Measurements from ENCODE around the gene GRM8.

The GRM8 gene

DNA sequence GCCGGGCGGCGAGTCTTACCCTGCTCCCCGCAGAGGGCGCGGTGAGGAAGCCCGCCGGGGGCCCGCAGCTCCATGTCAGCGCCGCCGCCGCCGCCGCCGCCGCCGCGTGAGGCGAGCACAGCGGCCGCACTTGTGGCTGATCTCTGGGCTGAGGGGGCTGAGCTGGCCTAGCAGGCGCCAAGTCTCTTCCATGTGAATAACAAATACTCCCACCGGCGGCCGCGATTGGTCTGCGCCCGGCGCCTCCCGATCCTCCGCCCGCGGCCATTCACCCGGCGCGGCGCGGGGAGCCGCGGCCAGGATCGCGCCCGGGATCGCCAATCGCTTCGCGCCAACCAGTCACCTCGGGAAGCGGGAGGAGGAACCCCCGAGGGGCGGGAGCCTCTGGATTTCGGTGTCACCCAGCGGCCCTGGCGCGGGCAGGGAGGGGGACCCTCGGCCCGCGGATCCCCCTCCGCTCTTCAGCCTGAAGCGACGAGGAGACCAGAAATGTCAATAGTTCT is at the start of gene GRM8:
Gene GRM8 (minus strand): TSS at position 164 of the 503 bp plus-strand sequence.
- H3K4me1 ChIP-seq (ENCODE audit: control insufficient read depth, insufficient read depth, low read length), result peaks cover 15% of the 10 kb centered on the region
- DNase-seq (ENCODE audit: low read depth), result peak; percentile 59
- H3K9ac ChIP-seq (ENCODE audit: low read length), result peak within 1 kb of the TSS; percentile 58
- H3K4me3 ChIP-seq (ENCODE audit: low read length), result peak within 1 kb of the TSS; percentile 88
- no peaks in the 10 kb centered on the region for H3K36me3 ChIP-seq (ENCODE audit: control insufficient read depth, insufficient read depth, low read length, severe bottlenecking)
- no peaks in the 10 kb centered on the region for H3K9me3 ChIP-seq (ENCODE audit: control insufficient read depth, low read length)
- H3K27me3 ChIP-seq (replicated peaks; ENCODE audit: control insufficient read depth, insufficient read depth, low read length), result peaks cover 69% of the 10 kb centered on the region

DNA sequence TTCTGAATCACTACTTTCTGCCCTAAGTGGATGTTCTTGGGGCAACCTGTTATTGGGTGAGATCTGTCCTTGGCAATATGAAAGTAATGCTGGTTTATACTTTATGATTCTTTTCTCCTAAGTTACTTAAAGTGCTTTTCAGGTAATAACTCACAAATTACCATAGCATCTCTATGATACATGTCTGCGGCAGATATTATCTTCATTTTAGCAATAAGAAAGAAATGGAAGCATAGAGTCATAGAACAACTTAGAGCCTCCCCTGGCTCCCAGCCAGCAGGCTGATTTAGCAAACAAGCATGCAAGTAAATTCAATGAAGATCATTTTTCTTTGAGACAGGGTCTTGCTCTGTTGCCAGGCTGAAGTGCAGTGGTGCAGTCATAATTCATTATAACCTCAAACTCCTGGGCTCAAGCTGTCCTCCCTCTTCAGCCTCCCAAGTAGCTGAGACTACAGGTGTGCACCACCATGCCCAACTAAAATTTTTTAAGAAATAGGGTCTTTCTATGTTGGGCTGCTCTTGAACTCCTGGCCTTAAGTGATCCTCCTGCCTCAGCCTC is 38.1 kb upstream of the GRM8 start:
- Histone ChIP-seq H3K4me1 (ENCODE audit: control insufficient read depth, insufficient read depth, low read length) (no peaks in the 10 kb centered on the region), H3K9ac (ENCODE audit: low read length) (no peak overlapping the region), H3K36me3 (ENCODE audit: control insufficient read depth, insufficient read depth, low read length, severe bottlenecking) (no peaks in the 10 kb centered on the region), H3K4me3 (ENCODE audit: low read length) (no peak overlapping the region), H3K27me3 (replicated peaks; ENCODE audit: control insufficient read depth, insufficient read depth, low read length) (peaks cover 2% of the 10 kb centered on the region), H3K9me3 (ENCODE audit: control insufficient read depth, low read length) (no peaks in the 10 kb centered on the region)
- DNase-seq (ENCODE audit: low read depth), result no peak

DNA sequence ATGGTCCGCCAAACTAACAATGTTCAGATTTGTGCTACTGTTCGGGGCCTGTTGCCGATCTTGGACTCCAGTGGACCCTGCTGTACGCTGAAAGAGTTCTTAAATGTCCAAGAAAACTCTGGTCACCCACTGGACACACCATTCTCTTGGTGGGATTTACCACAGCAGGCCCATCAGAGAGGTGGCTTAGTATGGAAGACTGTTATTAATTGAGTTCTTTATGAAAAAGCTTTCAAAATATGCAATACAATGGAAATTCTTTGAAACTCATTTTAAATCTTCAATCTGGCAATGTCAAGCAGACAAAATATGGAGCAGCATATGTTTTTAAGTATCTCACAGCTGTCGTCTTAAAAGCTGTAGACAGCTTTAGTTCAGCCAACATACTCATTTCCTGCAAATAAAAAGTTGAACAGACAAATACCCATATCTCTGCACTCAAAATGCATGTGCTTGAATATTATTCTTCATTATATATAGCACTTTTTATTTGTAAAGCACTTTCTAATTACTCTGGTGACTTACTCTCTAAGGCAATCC is 37.4 kb upstream of the GRM8 start:
- no peaks in the 10 kb centered on the region for H3K36me3 ChIP-seq (ENCODE audit: control insufficient read depth, insufficient read depth, low read length, severe bottlenecking)
- H3K4me1 ChIP-seq (ENCODE audit: control insufficient read depth, insufficient read depth, low read length), result no peaks in the 10 kb centered on the region
- H3K27me3 ChIP-seq (replicated peaks; ENCODE audit: control insufficient read depth, insufficient read depth, low read length), result peaks cover 2% of the 10 kb centered on the region
- no peaks in the 10 kb centered on the region for H3K9me3 ChIP-seq (ENCODE audit: control insufficient read depth, low read length)
- no peak for DNase-seq (ENCODE audit: low read depth)
- H3K4me3 ChIP-seq (ENCODE audit: low read length), result no peak overlapping the region
- no peak overlapping the region for H3K9ac ChIP-seq (ENCODE audit: low read length)

DNA sequence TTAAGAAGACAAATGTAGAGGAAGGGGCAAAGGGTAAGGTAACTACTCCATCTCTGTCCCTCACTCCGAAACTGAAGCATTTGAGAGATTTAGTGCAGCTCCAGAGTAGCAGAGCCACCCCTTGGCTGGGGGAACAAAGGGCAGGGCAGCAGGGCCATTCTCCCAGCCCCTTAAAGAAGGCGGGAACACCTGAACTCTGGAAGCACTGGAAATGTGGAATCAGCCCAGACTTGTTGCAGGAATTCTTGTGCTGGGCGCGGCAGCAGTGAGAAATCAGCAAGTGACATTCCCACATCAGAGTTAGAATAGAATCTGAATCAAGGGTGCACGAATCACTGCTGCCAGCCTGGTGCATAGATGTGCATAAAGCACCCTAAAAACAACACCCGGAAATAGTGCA is 34.4 kb upstream of the GRM8 start:
- DNase-seq (ENCODE audit: low read depth), result no peak
- H3K36me3 ChIP-seq (ENCODE audit: control insufficient read depth, insufficient read depth, low read length, severe bottlenecking), result no peaks in the 10 kb centered on the region

DNA sequence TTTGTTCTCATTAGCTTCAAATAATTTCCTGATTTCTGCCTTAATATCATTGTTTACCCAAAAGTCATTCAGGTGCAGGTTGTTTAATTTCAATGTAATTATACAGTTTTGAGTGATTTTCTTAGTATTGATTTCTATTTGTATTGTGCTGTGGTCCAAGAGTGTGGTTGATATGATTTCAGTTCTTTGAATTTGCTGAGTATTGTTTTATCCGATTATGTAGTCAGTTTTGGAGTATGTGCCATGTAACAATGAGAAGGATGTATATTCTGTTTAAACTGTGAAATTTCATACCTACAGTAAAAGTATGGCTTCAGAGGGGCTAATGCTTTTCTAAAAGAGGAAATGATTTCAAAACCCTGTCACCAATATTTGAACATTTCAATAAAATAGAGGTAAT is 17.4 kb upstream of the GRM8 start:
- Histone ChIP-seq H3K9ac (ENCODE audit: low read length) (no peak overlapping the region), H3K36me3 (ENCODE audit: control insufficient read depth, insufficient read depth, low read length, severe bottlenecking) (no peaks in the 10 kb centered on the region), H3K9me3 (ENCODE audit: control insufficient read depth, low read length) (no peaks in the 10 kb centered on the region), H3K27me3 (replicated peaks; ENCODE audit: control insufficient read depth, insufficient read depth, low read length) (no peaks in the 10 kb centered on the region), H3K4me3 (ENCODE audit: low read length) (no peak overlapping the region), H3K4me1 (ENCODE audit: control insufficient read depth, insufficient read depth, low read length) (no peaks in the 10 kb centered on the region)
- DNase-seq (ENCODE audit: low read depth), result no peak

More for the DNA sequence above, 34.4 kb upstream of the GRM8 start:
- H3K9me3 ChIP-seq (ENCODE audit: control insufficient read depth, low read length), result no peaks in the 10 kb centered on the region
- no peak overlapping the region for H3K9ac ChIP-seq (ENCODE audit: low read length)
- H3K4me1 ChIP-seq (ENCODE audit: control insufficient read depth, insufficient read depth, low read length), result no peaks in the 10 kb centered on the region
- H3K27me3 ChIP-seq (replicated peaks; ENCODE audit: control insufficient read depth, insufficient read depth, low read length), result peaks cover 2% of the 10 kb centered on the region
- H3K4me3 ChIP-seq (ENCODE audit: low read length), result no peak overlapping the region

DNA sequence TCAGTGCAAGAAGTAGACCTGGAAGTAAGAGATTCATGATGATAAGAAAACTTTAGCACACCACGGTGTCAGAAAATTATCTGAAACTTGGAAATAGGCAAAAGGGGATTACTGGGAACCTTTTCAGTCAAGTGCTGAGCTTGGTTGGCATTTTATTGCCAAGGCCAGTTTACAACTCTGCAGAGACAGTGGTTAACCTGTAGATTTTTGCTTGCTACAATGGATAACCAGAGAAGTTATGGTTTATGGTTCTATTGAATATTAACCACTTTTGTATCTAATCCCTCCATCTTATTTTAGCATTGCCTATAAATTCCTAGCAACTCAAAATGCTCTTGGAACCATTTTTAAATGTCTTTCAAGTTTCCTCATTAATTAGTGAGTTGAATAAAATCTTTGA is 13.3 kb upstream of the GRM8 start:
- H3K4me3 ChIP-seq (ENCODE audit: low read length), result no peak overlapping the region

DNA sequence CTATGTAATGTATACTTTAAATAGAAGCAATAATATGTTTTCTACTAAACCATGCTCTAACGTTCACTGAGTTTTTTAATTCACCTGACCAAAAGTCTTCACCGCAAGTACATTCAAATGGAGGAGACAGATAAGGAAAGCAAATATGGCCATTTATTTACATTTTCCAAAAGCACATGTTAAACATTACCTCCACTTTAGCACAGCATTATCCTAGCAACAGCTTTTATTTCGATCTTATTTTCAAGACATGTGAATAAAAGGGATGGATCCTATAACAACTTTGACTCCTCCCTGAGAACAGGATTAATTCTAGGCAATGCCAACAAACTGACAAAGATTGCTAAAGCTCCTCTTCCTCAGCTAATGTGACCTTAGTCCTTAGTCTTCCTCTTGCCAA is 11.5 kb upstream of the GRM8 start:
- Histone ChIP-seq H3K4me1 (ENCODE audit: control insufficient read depth, insufficient read depth, low read length) (no peaks in the 10 kb centered on the region), H3K9ac (ENCODE audit: low read length) (no peak overlapping the region)

More for the DNA sequence above, 13.3 kb upstream of the GRM8 start:
- Histone ChIP-seq H3K9me3 (ENCODE audit: control insufficient read depth, low read length) (no peaks in the 10 kb centered on the region), H3K9ac (ENCODE audit: low read length) (no peak overlapping the region), H3K4me1 (ENCODE audit: control insufficient read depth, insufficient read depth, low read length) (no peaks in the 10 kb centered on the region), H3K36me3 (ENCODE audit: control insufficient read depth, insufficient read depth, low read length, severe bottlenecking) (no peaks in the 10 kb centered on the region), H3K27me3 (replicated peaks; ENCODE audit: control insufficient read depth, insufficient read depth, low read length) (peaks cover 6% of the 10 kb centered on the region)
- DNase-seq (ENCODE audit: low read depth), result no peak

DNA sequence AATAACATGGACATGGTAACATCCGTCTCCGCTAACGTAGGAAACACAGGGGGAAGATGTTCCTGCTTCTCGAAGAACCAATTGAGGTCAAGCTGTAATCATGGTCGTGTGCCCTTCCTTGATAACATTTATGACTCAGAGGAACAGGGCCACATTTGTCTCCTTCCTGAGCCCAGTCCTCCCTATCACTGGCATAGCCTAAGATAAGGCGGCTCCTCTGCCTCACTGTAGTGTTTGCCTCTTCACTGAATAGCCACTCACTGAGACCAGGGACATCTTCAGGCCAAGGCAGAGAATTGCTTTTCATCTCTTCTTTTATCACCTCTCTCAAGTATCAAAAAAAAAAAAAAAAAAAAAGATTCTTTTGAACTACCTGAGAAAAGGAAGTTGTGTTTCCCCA is 5.4 kb upstream of the GRM8 start:
- H3K27me3 ChIP-seq (replicated peaks; ENCODE audit: control insufficient read depth, insufficient read depth, low read length), result peaks cover 49% of the 10 kb centered on the region
- no peak for DNase-seq (ENCODE audit: low read depth)
- no peaks in the 10 kb centered on the region for H3K4me1 ChIP-seq (ENCODE audit: control insufficient read depth, insufficient read depth, low read length)
- H3K9me3 ChIP-seq (ENCODE audit: control insufficient read depth, low read length), result no peaks in the 10 kb centered on the region
- no peaks in the 10 kb centered on the region for H3K36me3 ChIP-seq (ENCODE audit: control insufficient read depth, insufficient read depth, low read length, severe bottlenecking)
- H3K4me3 ChIP-seq (ENCODE audit: low read length), result no peak overlapping the region
- no peak overlapping the region for H3K9ac ChIP-seq (ENCODE audit: low read length)

More for the DNA sequence above, 11.5 kb upstream of the GRM8 start:
- no peak for DNase-seq (ENCODE audit: low read depth)
- H3K27me3 ChIP-seq (replicated peaks; ENCODE audit: control insufficient read depth, insufficient read depth, low read length), result peaks cover 12% of the 10 kb centered on the region
- H3K9me3 ChIP-seq (ENCODE audit: control insufficient read depth, low read length), result no peaks in the 10 kb centered on the region
- H3K4me3 ChIP-seq (ENCODE audit: low read length), result no peak overlapping the region
- no peaks in the 10 kb centered on the region for H3K36me3 ChIP-seq (ENCODE audit: control insufficient read depth, insufficient read depth, low read length, severe bottlenecking)

DNA sequence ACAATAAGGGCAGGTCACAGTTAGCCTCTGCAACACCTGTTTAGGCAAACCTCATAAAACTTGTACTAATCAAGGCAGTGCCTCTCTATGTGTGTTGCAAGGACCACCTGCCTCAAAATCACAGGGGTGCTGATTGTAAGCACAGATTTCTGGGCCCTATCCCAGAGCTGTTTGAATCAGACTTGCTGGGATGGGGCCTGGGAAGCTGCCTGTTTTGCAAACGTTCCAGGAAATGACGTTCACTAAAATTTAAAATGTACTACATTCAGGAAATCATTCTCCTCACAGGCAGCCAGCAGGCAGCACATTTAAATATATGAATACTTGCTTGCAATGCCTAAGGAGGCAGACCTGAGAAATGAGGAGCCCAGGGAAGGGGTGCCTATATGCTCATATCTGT is 4.3 kb upstream of the GRM8 start:
- Histone ChIP-seq H3K27me3 (replicated peaks; ENCODE audit: control insufficient read depth, insufficient read depth, low read length) (peaks cover 53% of the 10 kb centered on the region), H3K4me3 (ENCODE audit: low read length) (no peak overlapping the region), H3K9me3 (ENCODE audit: control insufficient read depth, low read length) (no peaks in the 10 kb centered on the region), H3K9ac (ENCODE audit: low read length) (no peak overlapping the region), H3K4me1 (ENCODE audit: control insufficient read depth, insufficient read depth, low read length) (peaks cover 5% of the 10 kb centered on the region), H3K36me3 (ENCODE audit: control insufficient read depth, insufficient read depth, low read length, severe bottlenecking) (no peaks in the 10 kb centered on the region)
- no peak for DNase-seq (ENCODE audit: low read depth)

DNA sequence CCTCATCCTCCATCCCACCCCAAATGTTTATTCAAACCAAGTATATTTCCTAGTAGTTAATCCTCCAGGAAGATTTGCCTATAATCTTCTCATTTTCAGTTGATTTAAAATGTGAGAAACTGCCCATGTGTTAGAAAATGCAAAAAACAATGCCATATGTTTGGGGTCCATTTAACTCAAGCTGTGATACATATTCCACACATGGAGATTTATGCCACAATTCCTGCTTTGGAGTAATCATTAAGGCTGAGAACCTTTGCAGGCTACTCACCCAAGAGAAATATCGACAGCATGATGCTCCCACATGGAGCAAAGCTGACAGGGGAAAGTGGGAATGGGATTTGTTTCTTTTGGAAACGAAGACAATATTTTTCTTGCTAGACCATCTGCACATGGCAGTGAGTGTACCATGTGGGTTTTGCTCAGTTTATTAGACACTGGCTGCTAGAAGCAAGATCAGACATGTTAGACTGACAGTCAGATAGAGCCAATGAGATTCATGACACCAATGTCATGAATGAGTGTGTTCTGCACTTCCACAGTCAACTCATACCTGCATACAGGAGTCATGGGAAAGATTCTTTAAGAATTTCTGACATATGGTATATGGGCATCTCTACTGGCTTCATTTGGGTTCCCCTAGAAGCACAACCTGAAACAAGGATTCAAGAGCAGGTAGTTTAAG is 3.4 kb upstream of the GRM8 start:
- H3K4me3 ChIP-seq (ENCODE audit: low read length), result no peak overlapping the region
- H3K27me3 ChIP-seq (replicated peaks; ENCODE audit: control insufficient read depth, insufficient read depth, low read length), result peaks cover 56% of the 10 kb centered on the region
- DNase-seq (ENCODE audit: low read depth), result no peak
- peaks cover 12% of the 10 kb centered on the region for H3K4me1 ChIP-seq (ENCODE audit: control insufficient read depth, insufficient read depth, low read length)
- H3K9me3 ChIP-seq (ENCODE audit: control insufficient read depth, low read length), result no peaks in the 10 kb centered on the region
- no peak overlapping the region for H3K9ac ChIP-seq (ENCODE audit: low read length)
- no peaks in the 10 kb centered on the region for H3K36me3 ChIP-seq (ENCODE audit: control insufficient read depth, insufficient read depth, low read length, severe bottlenecking)

DNA sequence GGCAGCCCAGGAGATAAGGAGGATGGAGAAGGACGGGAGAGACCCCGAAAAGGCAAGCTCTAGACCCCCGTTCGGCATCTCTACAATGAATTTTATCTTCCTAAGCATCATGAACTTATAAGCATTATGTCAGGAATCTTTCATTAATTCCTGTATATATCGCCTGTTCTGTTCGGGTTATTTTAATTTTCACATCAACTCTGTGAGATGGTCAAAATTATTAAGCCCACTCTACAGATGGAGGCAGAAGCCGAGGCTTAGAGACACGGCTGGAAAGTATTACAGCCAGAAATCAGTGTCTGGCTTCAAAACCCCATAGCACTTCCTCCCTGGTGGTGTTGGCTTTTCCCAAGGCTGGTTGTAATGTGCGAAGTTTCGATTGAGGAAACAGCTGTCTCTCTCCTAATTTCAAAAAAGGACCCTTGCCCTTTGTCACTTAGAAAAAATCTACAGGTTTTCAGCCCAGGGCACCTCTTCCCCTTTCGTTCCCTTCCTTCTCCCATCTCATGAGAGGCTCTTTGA is 1.5 kb upstream of the GRM8 start:
- Histone ChIP-seq H3K9me3 (ENCODE audit: control insufficient read depth, low read length) (no peaks in the 10 kb centered on the region), H3K27me3 (replicated peaks; ENCODE audit: control insufficient read depth, insufficient read depth, low read length) (peaks cover 67% of the 10 kb centered on the region), H3K9ac (ENCODE audit: low read length) (no peak overlapping the region), H3K4me3 (ENCODE audit: low read length) (peak overlapping the region; percentile 88), H3K36me3 (ENCODE audit: control insufficient read depth, insufficient read depth, low read length, severe bottlenecking) (no peaks in the 10 kb centered on the region), H3K4me1 (ENCODE audit: control insufficient read depth, insufficient read depth, low read length) (peaks cover 15% of the 10 kb centered on the region)
- no peak for DNase-seq (ENCODE audit: low read depth)
